Fibroblast of mammary gland (primary cell): Measurements from ENCODE around the gene GAB3.

Source experiments
- DNase-seq: peaks from one replicate; pipeline ENCODE4 v3.0.0-alpha.2; 2010; ENCODE audit warnings: low read depth
- H3K4me3 ChIP-seq: 2 replicates; pipeline ENCODE4 v1.5.1; 2011; ENCODE audit warnings: low read depth, mild to moderate bottlenecking, low read length, moderate library complexity; ENCODE audit not compliant: control insufficient read depth
- TF ChIP-seq, protein P1 (sequence below): conservative IDR thresholded peaks from 2 replicates; pipeline ENCODE4 v1.5.1; 2011; ENCODE audit warnings: low read depth, low read length, inconsistent platforms; ENCODE audit not compliant: control insufficient read depth, insufficient read depth

Gene GAB3

DNA sequence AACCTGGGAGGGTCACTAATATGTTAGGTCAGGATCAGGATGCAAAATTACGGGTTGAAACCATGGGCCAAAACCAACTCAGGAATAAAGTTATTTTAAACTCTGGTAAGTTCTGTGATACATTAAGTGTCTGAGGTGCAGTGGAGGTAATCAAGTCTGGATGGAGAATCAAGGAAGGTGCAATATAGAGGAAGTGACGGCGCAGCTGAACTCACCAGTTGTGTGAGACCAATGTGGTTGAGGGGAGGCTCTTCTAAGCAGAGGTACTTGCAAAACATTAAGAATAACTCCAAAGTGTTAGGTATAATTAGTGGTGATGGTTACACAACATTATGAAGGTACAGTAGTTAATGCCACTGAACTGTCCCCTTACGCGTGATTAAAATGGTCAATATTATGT is 19.7 kb downstream of the GAB3 start:
- DNase-seq: no peak
- no peak overlapping the region for H3K4me3 ChIP-seq
- TF ChIP-seq, protein P1, sequence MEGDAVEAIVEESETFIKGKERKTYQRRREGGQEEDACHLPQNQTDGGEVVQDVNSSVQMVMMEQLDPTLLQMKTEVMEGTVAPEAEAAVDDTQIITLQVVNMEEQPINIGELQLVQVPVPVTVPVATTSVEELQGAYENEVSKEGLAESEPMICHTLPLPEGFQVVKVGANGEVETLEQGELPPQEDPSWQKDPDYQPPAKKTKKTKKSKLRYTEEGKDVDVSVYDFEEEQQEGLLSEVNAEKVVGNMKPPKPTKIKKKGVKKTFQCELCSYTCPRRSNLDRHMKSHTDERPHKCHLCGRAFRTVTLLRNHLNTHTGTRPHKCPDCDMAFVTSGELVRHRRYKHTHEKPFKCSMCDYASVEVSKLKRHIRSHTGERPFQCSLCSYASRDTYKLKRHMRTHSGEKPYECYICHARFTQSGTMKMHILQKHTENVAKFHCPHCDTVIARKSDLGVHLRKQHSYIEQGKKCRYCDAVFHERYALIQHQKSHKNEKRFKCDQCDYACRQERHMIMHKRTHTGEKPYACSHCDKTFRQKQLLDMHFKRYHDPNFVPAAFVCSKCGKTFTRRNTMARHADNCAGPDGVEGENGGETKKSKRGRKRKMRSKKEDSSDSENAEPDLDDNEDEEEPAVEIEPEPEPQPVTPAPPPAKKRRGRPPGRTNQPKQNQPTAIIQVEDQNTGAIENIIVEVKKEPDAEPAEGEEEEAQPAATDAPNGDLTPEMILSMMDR: no peak

DNA sequence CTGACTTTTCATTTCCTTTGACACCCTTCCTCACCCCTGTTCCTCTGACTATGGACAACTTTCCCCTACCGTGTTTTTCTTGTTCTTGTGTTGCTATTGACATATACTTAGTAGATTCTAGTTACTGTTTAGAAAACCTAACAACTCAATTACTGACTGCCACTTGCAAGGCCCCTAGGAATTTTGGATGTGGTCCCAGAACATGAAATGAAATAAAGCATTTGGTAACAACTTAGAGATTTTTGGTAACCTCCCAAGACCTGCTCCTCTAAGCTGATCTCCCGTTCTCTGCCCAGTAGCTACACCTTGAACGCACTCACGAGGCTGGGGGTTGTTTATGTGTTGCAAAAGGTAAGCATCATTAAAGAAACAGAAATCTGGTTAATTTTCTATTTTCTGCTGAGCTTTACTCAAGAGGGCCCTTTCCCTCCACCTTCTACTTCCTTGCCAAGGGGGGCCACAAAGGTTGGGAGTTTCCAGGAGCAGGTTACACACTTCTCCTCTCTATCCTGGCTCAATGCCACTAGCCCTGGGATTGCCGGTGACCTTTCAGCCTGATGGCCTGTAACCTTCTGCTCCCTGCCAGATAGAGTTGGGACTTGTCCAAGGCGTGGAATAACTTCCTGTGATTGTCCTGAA is 20.5 kb downstream of the GAB3 start:
- peak; percentile 78 for DNase-seq
- H3K4me3 ChIP-seq: no peak overlapping the region
- TF ChIP-seq, protein P1: no peak

DNA sequence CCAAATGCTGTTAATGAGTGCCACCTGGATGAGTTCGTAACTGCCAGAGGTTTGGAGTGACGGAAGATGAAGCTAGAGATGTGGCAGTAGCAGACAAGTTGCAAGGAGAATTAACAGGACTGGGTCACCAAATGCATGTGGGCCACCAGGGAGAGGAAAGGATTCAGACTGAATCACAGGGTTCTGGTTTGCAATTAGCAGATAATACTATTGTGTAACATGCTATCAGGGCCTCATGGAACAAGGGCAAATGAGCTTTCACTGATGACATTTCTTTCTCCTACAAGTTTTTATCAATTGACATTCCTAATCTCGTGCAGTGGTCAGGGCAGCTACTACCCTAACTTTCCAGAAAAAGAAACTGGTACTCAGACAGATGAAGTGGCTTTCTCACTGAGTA is 21.4 kb downstream of the GAB3 start:
- TF ChIP-seq, protein P1: no peak
- no peak overlapping the region for H3K4me3 ChIP-seq
- no peak for DNase-seq

DNA sequence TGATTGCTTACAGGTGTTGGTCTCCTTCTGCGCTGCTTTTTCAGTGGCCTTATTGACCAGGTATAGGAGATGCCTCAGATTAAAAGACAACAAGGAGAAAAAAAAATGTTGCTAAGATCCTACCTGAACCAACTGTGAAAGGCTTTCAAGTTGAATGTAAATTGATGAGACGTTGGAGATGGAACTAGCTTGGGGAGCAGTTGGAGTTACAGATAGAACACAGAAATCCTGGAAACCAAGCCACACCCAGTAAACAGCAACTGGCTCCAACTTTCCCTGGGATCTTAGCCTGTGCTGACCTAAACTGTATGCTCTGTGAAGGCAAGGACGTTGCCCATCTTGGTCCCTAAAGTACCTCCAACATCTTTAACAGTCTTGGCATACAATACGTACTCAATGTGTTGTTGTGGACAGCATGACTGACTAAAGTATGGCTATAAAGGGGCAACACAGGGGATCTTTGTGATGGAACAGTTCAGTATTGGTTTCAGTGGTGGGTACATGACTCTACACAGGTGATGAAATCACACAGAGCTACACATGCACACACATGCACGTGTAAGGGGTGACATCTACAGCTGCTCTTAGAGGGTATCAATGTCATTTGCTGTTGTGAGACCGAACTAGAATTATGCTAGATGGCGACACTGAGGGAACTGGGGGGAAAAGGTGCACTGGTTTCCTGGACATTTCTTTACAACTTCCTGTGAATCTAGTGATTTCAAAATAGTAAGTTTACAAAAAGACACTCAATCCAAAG is 22.3 kb downstream of the GAB3 start:
- TF ChIP-seq, protein P1: no peak
- H3K4me3 ChIP-seq: no peak overlapping the region
- DNase-seq: no peak

DNA sequence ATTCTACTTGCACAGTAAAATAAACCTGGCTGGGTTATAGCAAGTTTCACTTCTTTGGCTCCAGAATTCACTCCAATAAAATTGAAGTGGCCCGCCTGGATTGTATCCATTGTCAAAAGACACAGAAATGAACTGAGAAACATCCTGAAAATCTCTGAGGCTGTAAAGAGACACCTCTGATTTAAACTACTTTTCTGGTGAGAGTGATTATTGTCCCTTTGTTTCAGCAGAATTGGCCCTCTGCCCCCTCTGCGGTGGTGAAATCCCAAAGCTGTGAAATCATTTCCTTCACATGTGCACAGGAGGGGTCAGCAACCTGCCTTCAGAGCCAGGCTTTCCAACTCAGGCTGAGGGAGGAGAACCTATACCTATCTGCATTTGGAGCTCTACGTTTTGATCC is 23.0 kb downstream of the GAB3 start:
- H3K4me3 ChIP-seq: no peak overlapping the region
- DNase-seq: peak; percentile 57
- TF ChIP-seq, protein P1: no peak

DNA sequence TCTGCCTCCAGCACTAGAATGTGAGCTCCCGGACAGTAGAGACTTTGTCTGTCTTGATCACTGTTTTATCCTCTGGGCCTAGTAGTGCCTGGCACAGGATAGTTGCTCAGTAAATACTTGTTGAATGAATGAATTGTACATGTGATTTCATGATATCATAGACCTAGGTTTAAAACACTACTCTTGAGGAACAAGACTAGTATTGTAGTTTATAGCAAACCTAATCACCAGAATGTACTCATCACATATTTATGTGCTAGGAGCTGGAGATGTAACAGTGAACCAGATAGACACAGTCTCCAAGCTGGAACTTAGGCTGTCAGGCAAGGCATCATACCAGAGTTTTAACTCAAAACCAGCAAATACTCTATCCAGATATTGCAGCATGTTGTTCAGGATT is 23.5 kb downstream of the GAB3 start:
- no peak overlapping the region for H3K4me3 ChIP-seq
- TF ChIP-seq, protein P1: no peak
- no peak for DNase-seq
